OCI-LY7 (cell line): ENCODE results near the gene ELL. TPM values are rescaled to one million over a fixed set of nuclear protein-coding genes. Genes with fewer than 3 reads are reported as not detected.

Experiments
- BruUV-seq: library from RNA; stranded (reverse); fragments of 400-500 nt; replicated peaks from 2 replicates; lab custom pipeline; 2021; lab: Mats Ljungman, UMichigan
- CTCF ChIA-PET: fragments of 300-600 bp; sonication (Branson Sonifier 250); formaldehyde crosslinking; loops from one replicate; lab custom pipeline; 2022; ENCODE audit warnings: antibody characterized with exemption; ENCODE audit not compliant: unreplicated experiment; lab: Charles Lee
- POLR2A ChIA-PET: fragments of 300-600 bp; sonication (Branson Sonifier 250); formaldehyde crosslinking; loops from one replicate; lab custom pipeline; 2022; ENCODE audit warnings: antibody characterized with exemption; lab: Charles Lee
- DNase-seq: peaks from one replicate; pipeline ENCODE4 v3.0.0-alpha.2; 2015; ENCODE audit warnings: low spot score
- H2AFZ ChIP-seq: fragments of 200-600 bp; sonication (generic), shearing (Covaris generic); 2 replicates; pipeline ENCODE4 v1.6.1; 2014; ENCODE audit warnings: mild to moderate bottlenecking, antibody characterized with exemption, low read length, moderate library complexity
- H3K27ac ChIP-seq: fragments of 200-600 bp; sonication (generic); 2 replicates; pipeline ENCODE4 v1.5.1; 2014; ENCODE audit warnings: mixed run types, low read depth, mild to moderate bottlenecking, moderate library complexity, low read length, inconsistent platforms; ENCODE audit not compliant: poor library complexity, severe bottlenecking
- H3K36me3 ChIP-seq: fragments of 200-600 bp; sonication (generic); 2 replicates; pipeline ENCODE4 v1.6.1; 2014; ENCODE audit warnings: mild to moderate bottlenecking, antibody characterized with exemption, low read length, moderate library complexity, mixed read lengths; ENCODE audit not compliant: insufficient read depth
- H3K4me1 ChIP-seq: fragments of 200-600 bp; sonication (generic); 2 replicates; pipeline ENCODE4 v1.5.1; 2014; ENCODE audit warnings: mild to moderate bottlenecking, low read length; ENCODE audit not compliant: insufficient read depth, poor library complexity, severe bottlenecking
- H3K4me2 ChIP-seq: fragments of 200-600 bp; sonication (generic); 2 replicates; pipeline ENCODE4 v1.6.1; 2014; ENCODE audit warnings: mild to moderate bottlenecking, low read length
- H3K4me3 ChIP-seq: fragments of 200-600 bp; sonication (generic); 2 replicates; pipeline ENCODE4 v1.5.1; 2014; ENCODE audit warnings: mild to moderate bottlenecking, low read depth, low read length; ENCODE audit not compliant: poor library complexity, severe bottlenecking
- H3K79me2 ChIP-seq: fragments of 200-600 bp; sonication (generic); 2 replicates; pipeline ENCODE4 v1.6.1; 2016; ENCODE audit warnings: low read depth, mild to moderate bottlenecking, low read length, moderate library complexity, mixed read lengths; ENCODE audit not compliant: insufficient read depth
- H3K9me2 ChIP-seq: fragments of 200-600 bp; sonication (generic); 2 replicates; pipeline ENCODE4 v1.6.1; 2016; ENCODE audit warnings: mild to moderate bottlenecking, low read length, mixed read lengths; ENCODE audit not compliant: insufficient read depth
- H3K9me3 ChIP-seq: fragments of 200-600 bp; sonication (generic); 2 replicates; pipeline ENCODE4 v1.6.1; 2014; ENCODE audit warnings: mild to moderate bottlenecking, mixed run types, low read length, mixed read lengths
- H4K20me1 ChIP-seq: fragments of 200-600 bp; sonication (generic); 2 replicates; pipeline ENCODE4 v1.6.1; 2014; ENCODE audit warnings: mild to moderate bottlenecking, antibody characterized with exemption, low read length, moderate library complexity, mixed read lengths; ENCODE audit not compliant: insufficient read depth
- EZH2phosphoT487 ChIP-seq: fragments of 200-600 bp; sonication (generic); IDR thresholded peaks from 2 replicates; pipeline ENCODE4 v1.6.1; 2018; ENCODE audit warnings: low read depth, borderline replicate concordance, mild to moderate bottlenecking, mixed run types, antibody characterized with exemption, low read length, moderate library complexity, mixed read lengths
- intact Hi-C: fragments of 100-400 bp; cut with micrococcal nuclease; formaldehyde crosslinking; loops from one replicate; pipeline ENCODE4 v1.10.0; 2022; ENCODE audit not compliant: unreplicated experiment
- total RNA-seq, 2 experiments: library from RNA; depleted of rRNA in 1 of 2; stranded (reverse); fragments of >200 nt in 1 of 2; shearing (Covaris generic) in 1 of 2; gene quantifications; 2 replicates each; pipeline ENCODE4 v1.2.3, GENCODE V29; 2014 to 2022
- TF ChIP-seq, protein P1 (sequence below): fragments of 200-600 bp; sonication (generic); conservative IDR thresholded peaks from 2 replicates; pipeline ENCODE4 v1.5.1; 2014; ENCODE audit warnings: mild to moderate bottlenecking, antibody characterized with exemption, low read length, moderate library complexity, mixed read lengths

The ELL gene
- total RNA-seq, 2 experiments from 2014 or later = 14.4 to 24.6 TPM

DNA sequence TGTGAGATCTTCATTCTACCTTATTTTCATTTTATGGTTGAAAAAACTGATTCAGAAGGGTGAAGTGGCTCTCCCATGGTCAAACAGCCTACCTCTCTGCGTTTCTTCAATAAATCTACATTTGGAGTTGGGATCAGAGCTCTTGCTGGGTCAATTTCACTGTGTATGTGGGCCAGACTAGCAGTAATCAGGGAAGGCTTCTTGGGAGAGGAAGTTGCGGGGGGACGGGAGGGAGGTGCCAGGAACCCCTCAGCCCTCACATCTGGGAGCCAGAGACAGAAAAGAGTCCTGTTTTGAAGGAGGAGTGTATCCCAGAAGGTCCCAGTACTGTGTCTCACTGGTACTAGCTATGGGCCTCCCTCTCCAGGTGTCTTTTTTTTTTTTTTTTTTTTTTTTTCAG is 36.7 kb upstream of the ELL start:
- Histone ChIP-seq H3K9me2 (no peaks in the 10 kb centered on the region), H3K79me2 (peaks cover 25% of the 10 kb centered on the region), H3K4me3 (peak overlapping the region; percentile 95), H3K4me1 (peaks cover 29% of the 10 kb centered on the region), H3K27ac (peak overlapping the region; percentile 65), H2AFZ (peak overlapping the region; percentile 70; the same call in 1 of the 2 replicates), H3K9me3 (no peaks in the 10 kb centered on the region), H4K20me1 (0 out of 2 replicates have a peak, but pooled peaks cover 6% of the 10 kb centered on the region), H3K4me2 (peak overlapping the region; percentile 99), H3K36me3 (peaks cover 18% of the 10 kb centered on the region)
- CTCF ChIA-PET = interaction anchor here (0.5 to 1.0 kb wide), 3 partner anchors 32 to 582 kb away, joined by 3 to 4 read pairs (median 3); no protein-coding TSS in a partner anchor
- intact Hi-C loops = no loop called here
- BruUV-seq = no TSS peak
- TF ChIP-seq, protein P1, sequence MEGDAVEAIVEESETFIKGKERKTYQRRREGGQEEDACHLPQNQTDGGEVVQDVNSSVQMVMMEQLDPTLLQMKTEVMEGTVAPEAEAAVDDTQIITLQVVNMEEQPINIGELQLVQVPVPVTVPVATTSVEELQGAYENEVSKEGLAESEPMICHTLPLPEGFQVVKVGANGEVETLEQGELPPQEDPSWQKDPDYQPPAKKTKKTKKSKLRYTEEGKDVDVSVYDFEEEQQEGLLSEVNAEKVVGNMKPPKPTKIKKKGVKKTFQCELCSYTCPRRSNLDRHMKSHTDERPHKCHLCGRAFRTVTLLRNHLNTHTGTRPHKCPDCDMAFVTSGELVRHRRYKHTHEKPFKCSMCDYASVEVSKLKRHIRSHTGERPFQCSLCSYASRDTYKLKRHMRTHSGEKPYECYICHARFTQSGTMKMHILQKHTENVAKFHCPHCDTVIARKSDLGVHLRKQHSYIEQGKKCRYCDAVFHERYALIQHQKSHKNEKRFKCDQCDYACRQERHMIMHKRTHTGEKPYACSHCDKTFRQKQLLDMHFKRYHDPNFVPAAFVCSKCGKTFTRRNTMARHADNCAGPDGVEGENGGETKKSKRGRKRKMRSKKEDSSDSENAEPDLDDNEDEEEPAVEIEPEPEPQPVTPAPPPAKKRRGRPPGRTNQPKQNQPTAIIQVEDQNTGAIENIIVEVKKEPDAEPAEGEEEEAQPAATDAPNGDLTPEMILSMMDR = no peak
- no peak for TF ChIP-seq EZH2phosphoT487
- DNase-seq = no peak
- POLR2A ChIA-PET = interaction anchor here (0.7 to 3.6 kb wide), 8 partner anchors 11 to 277 kb away, joined by 3 to 27 read pairs (median 4); partner anchors contain the start of genes FKBP8, JUND, REX1BD and UBA52

DNA sequence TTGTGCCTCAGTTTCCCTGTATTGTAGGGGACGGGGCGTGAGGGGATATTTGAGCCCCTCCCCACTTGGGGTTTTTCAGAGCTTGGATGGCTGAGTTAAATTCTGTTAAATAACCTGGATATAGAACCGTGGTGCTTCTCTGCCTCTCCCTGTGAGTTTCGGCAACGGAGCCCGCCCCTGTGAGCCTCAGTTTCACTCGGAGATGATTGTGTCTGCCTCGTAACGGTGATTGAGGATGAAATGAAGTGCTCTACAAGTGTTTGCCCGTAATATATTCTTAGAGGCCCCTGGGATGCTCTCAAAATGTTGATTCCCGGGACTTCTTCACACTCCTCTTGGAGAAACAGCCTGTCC is 36.3 kb upstream of the ELL start:
- TF ChIP-seq, protein P1 = no peak
- no peak for TF ChIP-seq EZH2phosphoT487
- Histone ChIP-seq H3K27ac (peak overlapping the region; percentile 65), H3K9me2 (no peaks in the 10 kb centered on the region), H3K36me3 (peaks cover 13% of the 10 kb centered on the region), H3K4me2 (peak overlapping the region; percentile 99), H4K20me1 (0 out of 2 replicates have a peak, but pooled peaks cover 6% of the 10 kb centered on the region), H3K4me1 (peaks cover 29% of the 10 kb centered on the region), H3K9me3 (no peaks in the 10 kb centered on the region), H3K4me3 (peak overlapping the region; percentile 95), H2AFZ (peak overlapping the region; percentile 70), H3K79me2 (peaks cover 25% of the 10 kb centered on the region)
- ChIA-PET CTCF (interaction anchor here (0.7 to 1.0 kb wide), 2 partner anchors 32 to 582 kb away, joined by 3 read pairs; no protein-coding TSS in a partner anchor), POLR2A (interaction anchor here (0.7 to 3.6 kb wide), 7 partner anchors 11 to 277 kb away, joined by 3 to 27 read pairs (median 4); partner anchors contain the start of genes FKBP8, JUND, REX1BD and UBA52)
- no peak for DNase-seq
- intact Hi-C loops = no loop called here
- BruUV-seq = TSS peak; percentile 83
